ENCODE results near the gene HELZ. TPM values are rescaled to one million over a fixed set of nuclear protein-coding genes. Genes with fewer than 3 reads are reported as not detected.

Gene HELZ
- total and polyA plus RNA-seq, 2 donors (not counting 1 experiment from before 2014, with no cell fraction given), result 10.4 to 97.8 TPM

DNA sequence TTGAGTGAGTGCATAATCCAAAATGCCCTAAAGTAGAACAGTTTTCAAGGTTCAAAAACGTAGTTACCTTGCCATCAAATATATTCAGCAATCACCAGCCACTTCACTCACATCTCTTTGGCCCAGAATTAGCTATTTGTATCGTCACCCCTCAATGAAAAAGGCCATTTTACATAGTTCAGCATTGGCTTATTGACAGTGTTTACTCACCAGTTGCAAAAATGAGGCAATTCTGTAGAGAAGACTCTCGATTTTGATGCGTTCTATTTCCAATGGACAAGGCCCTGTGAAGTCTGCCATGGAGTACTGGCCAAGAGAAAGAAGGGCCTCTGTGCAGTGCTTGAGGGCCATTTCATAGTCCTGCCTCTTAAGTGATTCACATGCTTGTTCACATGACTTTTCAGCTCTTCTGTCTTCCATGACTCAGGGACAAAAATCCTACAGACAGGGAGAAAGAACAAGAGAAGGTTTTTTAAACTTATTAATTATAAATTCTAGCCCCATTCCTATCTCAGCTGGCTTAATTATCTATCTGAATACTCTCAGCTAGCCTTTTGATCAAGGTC lies 26.5 kb downstream of the HELZ start:
- TF ChIP-seq, protein P1, sequence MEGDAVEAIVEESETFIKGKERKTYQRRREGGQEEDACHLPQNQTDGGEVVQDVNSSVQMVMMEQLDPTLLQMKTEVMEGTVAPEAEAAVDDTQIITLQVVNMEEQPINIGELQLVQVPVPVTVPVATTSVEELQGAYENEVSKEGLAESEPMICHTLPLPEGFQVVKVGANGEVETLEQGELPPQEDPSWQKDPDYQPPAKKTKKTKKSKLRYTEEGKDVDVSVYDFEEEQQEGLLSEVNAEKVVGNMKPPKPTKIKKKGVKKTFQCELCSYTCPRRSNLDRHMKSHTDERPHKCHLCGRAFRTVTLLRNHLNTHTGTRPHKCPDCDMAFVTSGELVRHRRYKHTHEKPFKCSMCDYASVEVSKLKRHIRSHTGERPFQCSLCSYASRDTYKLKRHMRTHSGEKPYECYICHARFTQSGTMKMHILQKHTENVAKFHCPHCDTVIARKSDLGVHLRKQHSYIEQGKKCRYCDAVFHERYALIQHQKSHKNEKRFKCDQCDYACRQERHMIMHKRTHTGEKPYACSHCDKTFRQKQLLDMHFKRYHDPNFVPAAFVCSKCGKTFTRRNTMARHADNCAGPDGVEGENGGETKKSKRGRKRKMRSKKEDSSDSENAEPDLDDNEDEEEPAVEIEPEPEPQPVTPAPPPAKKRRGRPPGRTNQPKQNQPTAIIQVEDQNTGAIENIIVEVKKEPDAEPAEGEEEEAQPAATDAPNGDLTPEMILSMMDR (IDR thresholded peaks at IDR 0.05), result no peak
- TF ChIP-seq EZH2 (IDR thresholded peaks at IDR 0.05; ENCODE audit: borderline replicate concordance, insufficient read depth, low read depth, low read length, poor library complexity, severe bottlenecking), result no peak
- Histone ChIP-seq H3K36me3 (replicated peaks in 1 of 2; ENCODE audit: control extremely low read depth in 1 of 2, control insufficient read depth in 1 of 2, extremely low read depth in 1 of 2, insufficient read depth in 2 of 2, low read length in 1 of 2) (peaks cover 3 to 44% of the 10 kb centered on the region in 2 experiments), H3K27me3 (replicated peaks in 1 of 4; ENCODE audit: control extremely low read depth in 1 of 4, control insufficient read depth in 3 of 4, insufficient read depth in 4 of 4, low read length in 3 of 4) (no peaks in the 10 kb centered on the region), H3K4me1 (ENCODE audit: control insufficient read depth in 2 of 2, insufficient read depth in 2 of 2, low read length in 2 of 2) (no peaks in the 10 kb centered on the region), H3K4me2 (replicated peaks; ENCODE audit: low read depth, low read length, poor library complexity, severe bottlenecking) (no peak overlapping the region), H4K20me1 (ENCODE audit: control insufficient read depth, insufficient read depth, low read length, poor library complexity, severe bottlenecking) (peaks cover 79% of the 10 kb centered on the region), H3K79me2 (ENCODE audit: control insufficient read depth, insufficient read depth, low read length) (peaks cover 68% of the 10 kb centered on the region), H3K4me3 (ENCODE audit: control extremely low read depth in 1 of 5, extremely low read depth in 1 of 5, insufficient read depth in 1 of 5, low read depth in 2 of 5, low read length in 4 of 5) (no peak overlapping the region), H3K27ac (ENCODE audit: low read length in 2 of 2) (no peak overlapping the region), H3K9ac (ENCODE audit: low read length) (no peak overlapping the region), H3K9me3 (ENCODE audit: control extremely low read depth in 1 of 3, control insufficient read depth in 2 of 3, insufficient read depth in 1 of 3, low read length in 2 of 3) (no peaks in the 10 kb centered on the region), H2AFZ (ENCODE audit: insufficient read depth, low read depth, low read length, poor library complexity, severe bottlenecking) (no peak overlapping the region)
- ChIA-PET CTCF (no interaction called here), POLR2A (no interaction called here)
- no peak for ATAC-seq (ENCODE audit: low read depth)
- H3K9me3 Mint-ChIP-seq (ENCODE audit: insufficient read depth), result no peaks in the 10 kb centered on the region
- intact Hi-C loops (cut with micrococcal nuclease), result no loop called here
- H3K27ac Mint-ChIP-seq, result no peak overlapping the region
- H3K4me1 Mint-ChIP-seq, result peaks cover 8% of the 10 kb centered on the region
- H3K27me3 Mint-ChIP-seq, result no peaks in the 10 kb centered on the region
- H3K4me3 Mint-ChIP-seq, result no peak overlapping the region
- 100% methylated on average over 4 of the region's 4 CpGs for WGBS (ENCODE audit: insufficient coverage)
- DNase-seq, result no peak

DNA sequence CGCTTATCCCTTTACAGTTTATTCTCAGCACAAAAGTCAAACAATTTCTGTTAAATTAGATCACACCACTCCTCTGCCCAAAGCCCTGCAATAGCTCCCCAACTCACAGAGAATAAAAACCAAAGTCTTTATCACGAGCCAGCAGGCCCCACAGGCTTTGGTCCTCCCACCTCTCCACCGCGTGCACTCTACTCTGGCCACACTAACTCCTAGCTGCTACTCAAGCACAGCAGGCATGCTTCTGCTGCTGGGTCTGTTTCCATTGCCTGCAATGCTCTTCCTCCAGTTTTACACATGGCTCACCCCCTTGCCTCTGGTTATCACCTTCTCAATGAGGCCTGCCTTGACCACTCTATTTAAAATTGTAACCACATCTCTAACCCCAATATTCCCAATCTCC lies 27.6 kb downstream of the HELZ start:
- no peak for ATAC-seq (ENCODE audit: low read depth)
- H3K4me1 ChIP-seq (ENCODE audit: control insufficient read depth in 2 of 2, insufficient read depth in 2 of 2, low read length in 2 of 2), result no peaks in the 10 kb centered on the region
- no peak overlapping the region for H3K4me2 ChIP-seq (replicated peaks; ENCODE audit: low read depth, low read length, poor library complexity, severe bottlenecking)
- H3K4me3 Mint-ChIP-seq, result no peak overlapping the region
- POLR2A ChIA-PET, result no interaction called here
- CTCF ChIA-PET, result no interaction called here
- H4K20me1 ChIP-seq (ENCODE audit: control insufficient read depth, insufficient read depth, low read length, poor library complexity, severe bottlenecking), result peaks cover 69% of the 10 kb centered on the region
- H3K4me1 Mint-ChIP-seq, result peaks cover 5% of the 10 kb centered on the region
- intact Hi-C loops (cut with micrococcal nuclease), result no loop called here
- no peaks in the 10 kb centered on the region for H3K27me3 ChIP-seq (replicated peaks in 1 of 4; ENCODE audit: control extremely low read depth in 1 of 4, control insufficient read depth in 3 of 4, insufficient read depth in 4 of 4, low read length in 3 of 4)
- TF ChIP-seq, protein P1 (IDR thresholded peaks at IDR 0.05), result no peak
- TF ChIP-seq EZH2 (IDR thresholded peaks at IDR 0.05; ENCODE audit: borderline replicate concordance, insufficient read depth, low read depth, low read length, poor library complexity, severe bottlenecking), result no peak
- H3K4me3 ChIP-seq (ENCODE audit: control extremely low read depth in 1 of 5, extremely low read depth in 1 of 5, insufficient read depth in 1 of 5, low read depth in 2 of 5, low read length in 4 of 5), result no peak overlapping the region
- H3K27ac ChIP-seq (ENCODE audit: low read length in 2 of 2), result no peak overlapping the region
- no peak overlapping the region for H3K9ac ChIP-seq (ENCODE audit: low read length)
- no peak overlapping the region for H2AFZ ChIP-seq (ENCODE audit: insufficient read depth, low read depth, low read length, poor library complexity, severe bottlenecking)
- H3K9me3 Mint-ChIP-seq (ENCODE audit: insufficient read depth), result no peaks in the 10 kb centered on the region
- H3K27me3 Mint-ChIP-seq, result no peaks in the 10 kb centered on the region
- peaks cover 69% of the 10 kb centered on the region for H3K79me2 ChIP-seq (ENCODE audit: control insufficient read depth, insufficient read depth, low read length)
- WGBS (ENCODE audit: insufficient coverage), result 99% methylated on average over 4 of the region's 4 CpGs
- H3K36me3 ChIP-seq (replicated peaks in 1 of 2; ENCODE audit: control extremely low read depth in 1 of 2, control insufficient read depth in 1 of 2, extremely low read depth in 1 of 2, insufficient read depth in 2 of 2, low read length in 1 of 2), result peaks cover 3 to 45% of the 10 kb centered on the region in 2 experiments
- no peak for DNase-seq
- no peak overlapping the region for H3K27ac Mint-ChIP-seq
- H3K9me3 ChIP-seq (ENCODE audit: control extremely low read depth in 1 of 3, control insufficient read depth in 2 of 3, insufficient read depth in 1 of 3, low read length in 2 of 3), result no peaks in the 10 kb centered on the region

All from B cell (primary cell).